Fibroblast of lung (primary cell): ENCODE data around the gene CAMTA1. TPM values are rescaled to one million over a fixed set of nuclear protein-coding genes. Genes with fewer than 3 reads are reported as not detected.

Experiments used
- DNase-seq, 2 donors: peaks; one replicate each; pipeline versions ENCODE4 v3.0.0 to v3.0.0-alpha.2; 2010; ENCODE audit warnings: low read depth in 2 of 2
- H2AFZ ChIP-seq: 2 replicates; pipeline ENCODE4 v1.5.1; 2012; ENCODE audit warnings: low read length, control low read depth, inconsistent platforms
- H3K27ac ChIP-seq: 2 replicates; pipeline ENCODE4 v1.5.1; 2011; ENCODE audit warnings: low read length, control low read depth; ENCODE audit not compliant: insufficient read depth
- H3K27me3 ChIP-seq: 2 replicates; pipeline ENCODE4 v1.5.1; 2011; ENCODE audit warnings: mild to moderate bottlenecking, low read length; ENCODE audit not compliant: control insufficient read depth, insufficient read depth
- H3K36me3 ChIP-seq: 2 replicates; pipeline ENCODE4 v1.5.1; 2011; ENCODE audit warnings: low read length; ENCODE audit not compliant: control insufficient read depth, insufficient read depth
- H3K4me1 ChIP-seq: 2 replicates; pipeline ENCODE4 v1.5.1; 2011; ENCODE audit warnings: low read length; ENCODE audit not compliant: control insufficient read depth, insufficient read depth; ENCODE audit errors: extremely low read depth
- H3K4me2 ChIP-seq: 2 replicates; pipeline ENCODE4 v1.5.1; 2011; ENCODE audit warnings: low read length, control low read depth; ENCODE audit not compliant: insufficient read depth; ENCODE audit errors: extremely low read depth
- H3K4me3 ChIP-seq, 4 experiments: fragments of 200-600 bp in 1 of 4; sonication (generic) in 1 of 4; replicated peaks in 1 of 4; 2 replicates each; pipeline ENCODE4 v1.5.1; 2011 to 2016; ENCODE audit warnings: low read length in 4 of 4, low read depth in 3 of 4, mild to moderate bottlenecking in 3 of 4, control low read depth in 2 of 4, inconsistent platforms in 1 of 4, mixed read lengths in 1 of 4; ENCODE audit not compliant: insufficient read depth in 1 of 4; ENCODE audit errors: control extremely low read depth in 1 of 4
- H3K79me2 ChIP-seq: 2 replicates; pipeline ENCODE4 v1.5.1; 2012; ENCODE audit warnings: mild to moderate bottlenecking, low read length, inconsistent platforms; ENCODE audit not compliant: control insufficient read depth, insufficient read depth
- H3K9ac ChIP-seq: 2 replicates; pipeline ENCODE4 v1.5.1; 2011; ENCODE audit warnings: mild to moderate bottlenecking, low read length, control low read depth; ENCODE audit not compliant: insufficient read depth
- H3K9me3 ChIP-seq: 2 replicates; pipeline ENCODE4 v1.5.1; 2012; ENCODE audit warnings: low read depth, low read length; ENCODE audit not compliant: control insufficient read depth, insufficient read depth
- H4K20me1 ChIP-seq: 2 replicates; pipeline ENCODE4 v1.5.1; 2011; ENCODE audit warnings: low read length; ENCODE audit not compliant: control insufficient read depth, insufficient read depth; ENCODE audit errors: extremely low read depth
- EZH2 ChIP-seq: IDR thresholded peaks from 2 replicates; pipeline ENCODE4 v1.5.1; 2012; ENCODE audit warnings: low read length, control low read depth, mild to moderate bottlenecking; ENCODE audit errors: missing control alignments
- polyA plus RNA-seq, 2 donors: library from polyadenylated mRNA; depleted of rRNA in 1 of 2; stranded (reverse) in 1 of 2; unstranded in 1 of 2; fragments of >200 nt; gene quantifications; 2 replicates each; pipeline ENCODE4 v1.2.1, GENCODE V29; 2011 to 2012; ENCODE audit warnings: missing spikeins in 1 of 2
- total RNA-seq: library from RNA; depleted of rRNA; stranded (reverse); fragments of >200 nt; gene quantifications from 2 replicates; pipeline ENCODE4 v1.2.1, GENCODE V29; 2014
- TF ChIP-seq, protein P1 (sequence below), 2 donors: IDR thresholded peaks in 1 of 2; conservative IDR thresholded peaks in 1 of 2; 1 replicate in 1 of 2; 2 replicates in 1 of 2; pipeline ENCODE4 v1.5.1; 2011 to 2012; ENCODE audit warnings: low read length in 2 of 2, control low read depth in 1 of 2, inconsistent platforms in 1 of 2, low read depth in 1 of 2, mild to moderate bottlenecking in 1 of 2

Gene CAMTA1
- total and polyA plus RNA-seq, 2 donors (not counting 1 experiment from before 2014, with no cell fraction given), result 47.6 to 86.0 TPM

- Histone ChIP-seq H3K27me3 (no peaks in the 10 kb centered on the region), H3K4me2 (no peak overlapping the region), H4K20me1 (no peaks in the 10 kb centered on the region), H3K9me3 (no peaks in the 10 kb centered on the region), H3K4me1 (no peaks in the 10 kb centered on the region), H3K9ac (no peak overlapping the region), H3K36me3 (no peaks in the 10 kb centered on the region), H3K79me2 (no peaks in the 10 kb centered on the region), H3K27ac (no peak overlapping the region), H3K4me3 (no peak overlapping the region), H2AFZ (no peak overlapping the region)
- DNase-seq, result no peak
- no peak for TF ChIP-seq EZH2
- TF ChIP-seq, protein P1, sequence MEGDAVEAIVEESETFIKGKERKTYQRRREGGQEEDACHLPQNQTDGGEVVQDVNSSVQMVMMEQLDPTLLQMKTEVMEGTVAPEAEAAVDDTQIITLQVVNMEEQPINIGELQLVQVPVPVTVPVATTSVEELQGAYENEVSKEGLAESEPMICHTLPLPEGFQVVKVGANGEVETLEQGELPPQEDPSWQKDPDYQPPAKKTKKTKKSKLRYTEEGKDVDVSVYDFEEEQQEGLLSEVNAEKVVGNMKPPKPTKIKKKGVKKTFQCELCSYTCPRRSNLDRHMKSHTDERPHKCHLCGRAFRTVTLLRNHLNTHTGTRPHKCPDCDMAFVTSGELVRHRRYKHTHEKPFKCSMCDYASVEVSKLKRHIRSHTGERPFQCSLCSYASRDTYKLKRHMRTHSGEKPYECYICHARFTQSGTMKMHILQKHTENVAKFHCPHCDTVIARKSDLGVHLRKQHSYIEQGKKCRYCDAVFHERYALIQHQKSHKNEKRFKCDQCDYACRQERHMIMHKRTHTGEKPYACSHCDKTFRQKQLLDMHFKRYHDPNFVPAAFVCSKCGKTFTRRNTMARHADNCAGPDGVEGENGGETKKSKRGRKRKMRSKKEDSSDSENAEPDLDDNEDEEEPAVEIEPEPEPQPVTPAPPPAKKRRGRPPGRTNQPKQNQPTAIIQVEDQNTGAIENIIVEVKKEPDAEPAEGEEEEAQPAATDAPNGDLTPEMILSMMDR (conservative IDR thresholded peaks at IDR 0.05 in 1 of 2, IDR thresholded peaks at IDR 0.05 in 1 of 2; ENCODE audit: low read depth in 1 of 2, low read length in 2 of 2), result no peak
These were observed 201.0 kb downstream of the CAMTA1 start for GRCh38 chr1:6986281-6986680.

DNA sequence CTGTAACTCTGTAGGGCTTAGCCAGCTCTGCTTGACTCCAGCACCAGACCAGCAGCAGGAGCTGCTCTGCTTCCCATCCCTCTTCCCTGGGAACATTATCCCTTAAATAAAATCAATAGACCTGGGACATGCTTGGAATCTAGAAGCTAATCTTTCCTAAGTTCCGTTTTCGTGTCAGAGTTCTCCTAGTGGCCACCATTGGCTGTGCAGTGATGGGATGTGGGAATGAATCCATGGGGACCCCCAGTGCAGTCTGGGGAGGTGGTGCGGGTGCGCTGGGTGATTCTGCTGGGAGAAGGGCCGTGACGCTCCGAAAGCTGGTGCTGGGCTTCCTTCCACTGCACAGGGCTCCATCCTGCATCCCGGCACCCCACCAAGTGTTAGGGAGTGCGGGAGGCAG, 202.7 kb downstream of the CAMTA1 start:
- Histone ChIP-seq H3K79me2 (no peaks in the 10 kb centered on the region), H3K9me3 (no peaks in the 10 kb centered on the region), H3K4me3 (no peak overlapping the region), H3K27ac (no peak overlapping the region), H3K4me1 (no peaks in the 10 kb centered on the region), H3K4me2 (no peak overlapping the region), H2AFZ (no peak overlapping the region), H4K20me1 (no peaks in the 10 kb centered on the region), H3K36me3 (no peaks in the 10 kb centered on the region), H3K27me3 (no peaks in the 10 kb centered on the region), H3K9ac (no peak overlapping the region)
- no peak for TF ChIP-seq EZH2
- TF ChIP-seq, protein P1 (conservative IDR thresholded peaks at IDR 0.05 in 1 of 2, IDR thresholded peaks at IDR 0.05 in 1 of 2; ENCODE audit: low read depth in 1 of 2, low read length in 2 of 2), result no peak
- DNase-seq, result no peak

DNA sequence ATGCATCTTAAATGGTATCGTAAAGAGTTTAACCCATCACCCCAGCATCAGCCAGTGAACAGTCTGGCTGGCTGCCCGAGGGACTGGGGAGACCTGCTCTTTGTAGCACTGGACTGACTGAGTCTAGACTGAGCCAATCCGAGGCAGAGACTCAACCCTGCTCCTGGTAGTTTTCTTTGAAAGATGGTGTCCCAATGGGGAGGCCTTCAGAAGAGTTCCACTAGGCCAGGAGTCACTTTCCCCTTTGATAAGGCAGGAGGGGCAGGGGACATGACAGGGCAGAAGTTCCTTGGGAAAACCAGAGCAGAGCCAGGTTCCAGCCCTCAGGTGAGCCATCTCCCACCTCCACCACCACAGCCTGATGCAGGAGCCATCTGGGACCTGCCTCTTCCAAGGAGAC, 203.5 kb downstream of the CAMTA1 start:
- H3K36me3 ChIP-seq, result no peaks in the 10 kb centered on the region
- H3K9ac ChIP-seq, result no peak overlapping the region
- H3K27ac ChIP-seq, result no peak overlapping the region
- H3K9me3 ChIP-seq, result no peaks in the 10 kb centered on the region
- no peak overlapping the region for H2AFZ ChIP-seq
- TF ChIP-seq, protein P1 (conservative IDR thresholded peaks at IDR 0.05 in 1 of 2, IDR thresholded peaks at IDR 0.05 in 1 of 2; ENCODE audit: low read depth in 1 of 2, low read length in 2 of 2), result no peak
- no peak for TF ChIP-seq EZH2
- H3K4me1 ChIP-seq, result no peaks in the 10 kb centered on the region
- H3K4me3 ChIP-seq, result no peak overlapping the region
- DNase-seq, result no peak
- H3K79me2 ChIP-seq, result no peaks in the 10 kb centered on the region
- no peak overlapping the region for H3K4me2 ChIP-seq
- H3K27me3 ChIP-seq, result no peaks in the 10 kb centered on the region
- no peaks in the 10 kb centered on the region for H4K20me1 ChIP-seq
